Upper lobe of left lung (tissue), 4 donors: ENCODE results near the gene CCDC185.

Experiments
- CTCF ChIP-seq, 6 experiments: fragments of 450-650 bp in 4 of 6; fragments of 200-600 bp in 2 of 6; sonication (generic) in 2 of 6; IDR thresholded peaks; one replicate each; pipeline ENCODE4 v1.5.1; 2016 to 2019; ENCODE audit warnings: antibody characterized with exemption in 6 of 6
- POLR2A ChIP-seq, 4 donors: fragments of 450-650 bp; IDR thresholded peaks; one replicate each; pipeline ENCODE4 v1.5.1; 2016 to 2017; ENCODE audit warnings: antibody characterized with exemption in 4 of 4, mild to moderate bottlenecking in 2 of 4

- TF ChIP-seq CTCF (IDR thresholded peaks at IDR 0.05) (no peak), POLR2A (IDR thresholded peaks at IDR 0.05) (no peak)
These were observed 26.3 kb downstream of the CCDC185 start for GRCh38 chr1:223419561-223419960.
